HepG2 (cell line): Measurements from ENCODE around the gene TPRG1L. TPM values are rescaled to one million over a fixed set of nuclear protein-coding genes. Genes with fewer than 3 reads are reported as not detected.
A peak's percentile ranks its signal among the peaks of the same experiment; 100 is the strongest.

ENCODE experiments used
- CBX5 ChIP-seq: sonication (generic); formaldehyde crosslinking; IDR thresholded peaks from 2 replicates; pipeline ENCODE4 v1.4.0; 2020; ENCODE audit warnings: missing genetic modification reagents, borderline replicate concordance
- HDAC2 ChIP-seq: sonication (generic); formaldehyde crosslinking; IDR thresholded peaks from 2 replicates; pipeline ENCODE4 v1.4.0; 2020; ENCODE audit warnings: missing genetic modification reagents
- HMG20A ChIP-seq: IDR thresholded peaks from 2 replicates; pipeline ENCODE4 v1.6.1; 2016; ENCODE audit warnings: borderline replicate concordance
- MAFK ChIP-seq, 2 experiments: IDR thresholded peaks in 1 of 2; conservative IDR thresholded peaks in 1 of 2; 2 replicates each; pipeline ENCODE4 v1.6.1; 2011; ENCODE audit warnings: improper control_type of control experiment in 2 of 2, low read length in 2 of 2
- NR2C2 ChIP-seq: sonication (generic); formaldehyde crosslinking; IDR thresholded peaks from 2 replicates; pipeline ENCODE4 v1.4.0; 2020; ENCODE audit warnings: missing genetic modification reagents, mild to moderate bottlenecking, moderate library complexity, borderline replicate concordance
- ZBTB1 ChIP-seq: sonication (generic); formaldehyde crosslinking; IDR thresholded peaks from 2 replicates; pipeline ENCODE4 v1.4.0; 2020; ENCODE audit warnings: missing genetic modification reagents, borderline replicate concordance
- ZBTB42 ChIP-seq: sonication (generic); formaldehyde crosslinking; IDR thresholded peaks from 2 replicates; pipeline ENCODE4 v1.5.0; 2020; ENCODE audit warnings: mild to moderate bottlenecking, missing genetic modification reagents
- ZNF101 ChIP-seq: sonication (generic); formaldehyde crosslinking; IDR thresholded peaks from 2 replicates; pipeline ENCODE4 v1.4.0; 2020; ENCODE audit warnings: mild to moderate bottlenecking, low read depth, missing genetic modification reagents, borderline replicate concordance
- ZNF713 ChIP-seq: sonication (generic); formaldehyde crosslinking; IDR thresholded peaks from 2 replicates; pipeline ENCODE4 v1.4.0; 2020; ENCODE audit warnings: mild to moderate bottlenecking, missing genetic modification reagents
- ZNF883 ChIP-seq: sonication (generic); formaldehyde crosslinking; IDR thresholded peaks from 2 replicates; pipeline ENCODE4 v1.5.1; 2020; ENCODE audit warnings: mild to moderate bottlenecking, missing genetic modification reagents; ENCODE audit errors: not compliant biosample characterization
- polyA plus RNA-seq, 8 experiments: library from polyadenylated mRNA; depleted of rRNA in 3 of 8; stranded (reverse) in 7 of 8; unstranded in 1 of 8; fragments of >200 nt; fragmentation: Illumina TruSeq in 4 of 8; extraction: Trizol in 4 of 8; gene quantifications; 2 replicates each; pipeline versions ENCODE4 v1.2.1 to v1.2.3, GENCODE V29; 2011 to 2016; ENCODE audit warnings: low read depth in 4 of 8, missing spikeins in 1 of 8, mixed read lengths in 1 of 8; ENCODE audit not compliant: insufficient read depth in 1 of 8
- total RNA-seq, 5 experiments: library from RNA; depleted of rRNA; stranded (reverse); fragments of >200 nt; fragmentation: Illumina TruSeq; extraction: Trizol; gene quantifications; 2 replicates each; pipeline ENCODE4 v1.2.3, GENCODE V29; 2016; ENCODE audit warnings: low read depth in 1 of 5
- TF ChIP-seq, protein P1 (sequence below): sonication (generic); formaldehyde crosslinking; IDR thresholded peaks from 2 replicates; pipeline ENCODE4 v1.9.0; 2021; ENCODE audit warnings: missing genetic modification reagents, borderline replicate concordance
- TF ChIP-seq, protein P2 (sequence below): IDR thresholded peaks from 2 replicates; pipeline ENCODE4 v1.6.1; 2016; ENCODE audit warnings: mild to moderate bottlenecking
- TF ChIP-seq, protein P3 (sequence below): sonication (generic); formaldehyde crosslinking; IDR thresholded peaks from 2 replicates; pipeline ENCODE4 v1.4.0; 2020; ENCODE audit warnings: missing genetic modification reagents, borderline replicate concordance
- TF ChIP-seq, protein P4 (sequence below): fragments of 450-650 bp; IDR thresholded peaks from 2 replicates; pipeline ENCODE4 v1.6.1; 2017
- TF ChIP-seq, protein P5 (sequence below): sonication (generic); formaldehyde crosslinking; IDR thresholded peaks from 2 replicates; pipeline ENCODE4 v1.4.0; 2020; ENCODE audit warnings: mild to moderate bottlenecking, missing genetic modification reagents, borderline replicate concordance

Gene TPRG1L
- total and polyA plus RNA-seq, 2 of the 13 experiments (the other 11 are each of a cell fraction or from before 2014, with no cell fraction given), result 21.3 to 37.4 TPM

DNA sequence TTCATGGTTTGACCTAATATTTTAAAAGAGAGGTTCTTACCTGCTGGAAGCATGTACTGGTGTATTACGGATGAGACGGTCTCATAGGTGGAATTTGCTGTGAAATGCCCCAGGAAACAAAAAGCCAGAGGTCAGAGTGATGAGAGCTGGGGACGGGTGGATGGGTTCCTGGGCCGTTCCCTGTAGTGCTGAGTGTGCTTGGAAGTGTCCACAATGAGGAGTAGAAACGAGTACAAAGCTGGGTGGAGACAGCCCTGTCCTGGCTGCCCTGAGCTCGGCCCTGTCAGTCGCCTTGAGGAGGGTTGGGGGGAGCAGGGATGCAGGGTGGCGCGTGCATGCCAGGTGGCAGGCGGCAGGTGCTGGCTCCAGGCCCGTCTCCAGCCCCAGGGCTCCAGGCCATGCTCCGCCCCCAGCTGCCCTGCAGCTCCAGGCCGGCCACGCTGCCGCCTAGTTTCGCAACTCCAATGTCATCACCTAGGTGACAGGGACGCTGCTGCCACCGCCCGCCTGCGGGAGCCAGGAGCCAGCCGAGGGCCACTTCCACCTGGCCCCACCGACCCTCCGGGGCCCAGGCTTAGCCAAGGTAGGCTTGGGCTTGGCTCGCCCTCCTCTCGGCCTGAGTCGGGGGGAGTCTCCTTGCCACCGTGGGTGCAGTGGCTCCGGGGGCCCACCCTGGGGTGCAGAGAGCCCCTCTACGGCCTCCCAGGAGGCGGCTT is 43.9 kb downstream of the TPRG1L start (continued):
- TF ChIP-seq, protein P1, sequence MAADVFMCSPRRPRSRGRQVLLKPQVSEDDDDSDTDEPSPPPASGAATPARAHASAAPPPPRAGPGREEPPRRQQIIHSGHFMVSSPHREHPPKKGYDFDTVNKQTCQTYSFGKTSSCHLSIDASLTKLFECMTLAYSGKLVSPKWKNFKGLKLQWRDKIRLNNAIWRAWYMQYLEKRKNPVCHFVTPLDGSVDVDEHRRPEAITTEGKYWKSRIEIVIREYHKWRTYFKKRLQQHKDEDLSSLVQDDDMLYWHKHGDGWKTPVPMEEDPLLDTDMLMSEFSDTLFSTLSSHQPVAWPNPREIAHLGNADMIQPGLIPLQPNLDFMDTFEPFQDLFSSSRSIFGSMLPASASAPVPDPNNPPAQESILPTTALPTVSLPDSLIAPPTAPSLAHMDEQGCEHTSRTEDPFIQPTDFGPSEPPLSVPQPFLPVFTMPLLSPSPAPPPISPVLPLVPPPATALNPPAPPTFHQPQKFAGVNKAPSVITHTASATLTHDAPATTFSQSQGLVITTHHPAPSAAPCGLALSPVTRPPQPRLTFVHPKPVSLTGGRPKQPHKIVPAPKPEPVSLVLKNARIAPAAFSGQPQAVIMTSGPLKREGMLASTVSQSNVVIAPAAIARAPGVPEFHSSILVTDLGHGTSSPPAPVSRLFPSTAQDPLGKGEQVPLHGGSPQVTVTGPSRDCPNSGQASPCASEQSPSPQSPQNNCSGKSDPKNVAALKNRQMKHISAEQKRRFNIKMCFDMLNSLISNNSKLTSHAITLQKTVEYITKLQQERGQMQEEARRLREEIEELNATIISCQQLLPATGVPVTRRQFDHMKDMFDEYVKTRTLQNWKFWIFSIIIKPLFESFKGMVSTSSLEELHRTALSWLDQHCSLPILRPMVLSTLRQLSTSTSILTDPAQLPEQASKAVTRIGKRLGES (CRISPR knock-in tag), result peak; percentile 40; the same call in 1 of the 2 replicates
- TF ChIP-seq, protein P2, sequence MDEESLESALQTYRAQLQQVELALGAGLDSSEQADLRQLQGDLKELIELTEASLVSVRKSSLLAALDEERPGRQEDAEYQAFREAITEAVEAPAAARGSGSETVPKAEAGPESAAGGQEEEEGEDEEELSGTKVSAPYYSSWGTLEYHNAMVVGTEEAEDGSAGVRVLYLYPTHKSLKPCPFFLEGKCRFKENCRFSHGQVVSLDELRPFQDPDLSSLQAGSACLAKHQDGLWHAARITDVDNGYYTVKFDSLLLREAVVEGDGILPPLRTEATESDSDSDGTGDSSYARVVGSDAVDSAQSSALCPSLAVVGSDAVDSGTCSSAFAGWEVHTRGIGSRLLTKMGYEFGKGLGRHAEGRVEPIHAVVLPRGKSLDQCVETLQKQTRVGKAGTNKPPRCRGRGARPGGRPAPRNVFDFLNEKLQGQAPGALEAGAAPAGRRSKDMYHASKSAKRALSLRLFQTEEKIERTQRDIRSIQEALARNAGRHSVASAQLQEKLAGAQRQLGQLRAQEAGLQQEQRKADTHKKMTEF (CRISPR knock-in tag), result peak; percentile 77; the same call in 1 of the 2 replicates
- TF ChIP-seq ZNF713 (CRISPR knock-in tag), result no peak
- no peak for TF ChIP-seq ZBTB1 (CRISPR knock-in tag)
- TF ChIP-seq, protein P3, sequence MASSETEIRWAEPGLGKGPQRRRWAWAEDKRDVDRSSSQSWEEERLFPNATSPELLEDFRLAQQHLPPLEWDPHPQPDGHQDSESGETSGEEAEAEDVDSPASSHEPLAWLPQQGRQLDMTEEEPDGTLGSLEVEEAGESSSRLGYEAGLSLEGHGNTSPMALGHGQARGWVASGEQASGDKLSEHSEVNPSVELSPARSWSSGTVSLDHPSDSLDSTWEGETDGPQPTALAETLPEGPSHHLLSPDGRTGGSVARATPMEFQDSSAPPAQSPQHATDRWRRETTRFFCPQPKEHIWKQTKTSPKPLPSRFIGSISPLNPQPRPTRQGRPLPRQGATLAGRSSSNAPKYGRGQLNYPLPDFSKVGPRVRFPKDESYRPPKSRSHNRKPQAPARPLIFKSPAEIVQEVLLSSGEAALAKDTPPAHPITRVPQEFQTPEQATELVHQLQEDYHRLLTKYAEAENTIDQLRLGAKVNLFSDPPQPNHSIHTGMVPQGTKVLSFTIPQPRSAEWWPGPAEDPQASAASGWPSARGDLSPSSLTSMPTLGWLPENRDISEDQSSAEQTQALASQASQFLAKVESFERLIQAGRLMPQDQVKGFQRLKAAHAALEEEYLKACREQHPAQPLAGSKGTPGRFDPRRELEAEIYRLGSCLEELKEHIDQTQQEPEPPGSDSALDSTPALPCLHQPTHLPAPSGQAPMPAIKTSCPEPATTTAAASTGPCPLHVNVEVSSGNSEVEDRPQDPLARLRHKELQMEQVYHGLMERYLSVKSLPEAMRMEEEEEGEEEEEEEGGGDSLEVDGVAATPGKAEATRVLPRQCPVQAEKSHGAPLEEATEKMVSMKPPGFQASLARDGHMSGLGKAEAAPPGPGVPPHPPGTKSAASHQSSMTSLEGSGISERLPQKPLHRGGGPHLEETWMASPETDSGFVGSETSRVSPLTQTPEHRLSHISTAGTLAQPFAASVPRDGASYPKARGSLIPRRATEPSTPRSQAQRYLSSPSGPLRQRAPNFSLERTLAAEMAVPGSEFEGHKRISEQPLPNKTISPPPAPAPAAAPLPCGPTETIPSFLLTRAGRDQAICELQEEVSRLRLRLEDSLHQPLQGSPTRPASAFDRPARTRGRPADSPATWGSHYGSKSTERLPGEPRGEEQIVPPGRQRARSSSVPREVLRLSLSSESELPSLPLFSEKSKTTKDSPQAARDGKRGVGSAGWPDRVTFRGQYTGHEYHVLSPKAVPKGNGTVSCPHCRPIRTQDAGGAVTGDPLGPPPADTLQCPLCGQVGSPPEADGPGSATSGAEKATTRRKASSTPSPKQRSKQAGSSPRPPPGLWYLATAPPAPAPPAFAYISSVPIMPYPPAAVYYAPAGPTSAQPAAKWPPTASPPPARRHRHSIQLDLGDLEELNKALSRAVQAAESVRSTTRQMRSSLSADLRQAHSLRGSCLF (CRISPR knock-in tag), result no peak
- TF ChIP-seq CBX5, result no peak
- 0 out of 2 replicates have a peak, but pooled peaks have one; percentile 29 for TF ChIP-seq HMG20A (CRISPR knock-in tag)
- no peak for TF ChIP-seq MAFK (conservative IDR thresholded peaks at IDR 0.05 in 1 of 2, IDR thresholded peaks at IDR 0.05 in 1 of 2; ENCODE audit: low read length in 2 of 2)
- no peak for TF ChIP-seq ZNF101
- peak; percentile 80 for TF ChIP-seq HDAC2 (CRISPR knock-in tag)
- TF ChIP-seq, protein P4, sequence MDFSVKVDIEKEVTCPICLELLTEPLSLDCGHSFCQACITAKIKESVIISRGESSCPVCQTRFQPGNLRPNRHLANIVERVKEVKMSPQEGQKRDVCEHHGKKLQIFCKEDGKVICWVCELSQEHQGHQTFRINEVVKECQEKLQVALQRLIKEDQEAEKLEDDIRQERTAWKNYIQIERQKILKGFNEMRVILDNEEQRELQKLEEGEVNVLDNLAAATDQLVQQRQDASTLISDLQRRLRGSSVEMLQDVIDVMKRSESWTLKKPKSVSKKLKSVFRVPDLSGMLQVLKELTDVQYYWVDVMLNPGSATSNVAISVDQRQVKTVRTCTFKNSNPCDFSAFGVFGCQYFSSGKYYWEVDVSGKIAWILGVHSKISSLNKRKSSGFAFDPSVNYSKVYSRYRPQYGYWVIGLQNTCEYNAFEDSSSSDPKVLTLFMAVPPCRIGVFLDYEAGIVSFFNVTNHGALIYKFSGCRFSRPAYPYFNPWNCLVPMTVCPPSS, result no peak
- TF ChIP-seq, protein P5, sequence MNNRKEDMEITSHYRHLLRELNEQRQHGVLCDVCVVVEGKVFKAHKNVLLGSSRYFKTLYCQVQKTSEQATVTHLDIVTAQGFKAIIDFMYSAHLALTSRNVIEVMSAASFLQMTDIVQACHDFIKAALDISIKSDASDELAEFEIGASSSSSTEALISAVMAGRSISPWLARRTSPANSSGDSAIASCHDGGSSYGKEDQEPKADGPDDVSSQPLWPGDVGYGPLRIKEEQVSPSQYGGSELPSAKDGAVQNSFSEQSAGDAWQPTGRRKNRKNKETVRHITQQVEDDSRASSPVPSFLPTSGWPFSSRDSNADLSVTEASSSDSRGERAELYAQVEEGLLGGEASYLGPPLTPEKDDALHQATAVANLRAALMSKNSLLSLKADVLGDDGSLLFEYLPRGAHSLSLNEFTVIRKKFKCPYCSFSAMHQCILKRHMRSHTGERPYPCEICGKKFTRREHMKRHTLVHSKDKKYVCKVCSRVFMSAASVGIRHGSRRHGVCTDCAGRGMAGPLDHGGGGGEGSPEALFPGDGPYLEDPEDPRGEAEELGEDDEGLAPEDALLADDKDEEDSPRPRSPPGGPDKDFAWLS (CRISPR knock-in tag), result no peak
- TF ChIP-seq ZNF883 (CRISPR knock-in tag), result peak; percentile 80
- peak; percentile 78 for TF ChIP-seq NR2C2
- no peak for TF ChIP-seq ZBTB42 (CRISPR knock-in tag)
